Left colon (tissue), 2 donors: ENCODE measurements around the gene THAP4. TPM values are rescaled to one million over a fixed set of nuclear protein-coding genes. Genes with fewer than 3 reads are reported as not detected.

ENCODE experiments used
- ATAC-seq: fragments of 200-7000 bp; cut with Tn5 transposase; one replicate; pipeline ENCODE4 v1.9.1; 2020; ENCODE audit warnings: mild to moderate bottlenecking, moderate library complexity
- DNase-seq, 2 donors: peaks; one replicate each; pipeline ENCODE4 v3.0.0-alpha.2; 2020
- intact Hi-C, 2 donors: fragments of 100-400 bp; cut with DNase I in 1 of 2; cut with micrococcal nuclease in 1 of 2; formaldehyde crosslinking; loops; one replicate each; pipeline versions ENCODE4 v1.11.2 to v1.14.0; 2022; cut with DNase I, micrococcal nuclease
- long read RNA-seq: library from polyadenylated mRNA; unstranded; transcript quantifications from one replicate; pipeline ENCODE4 v2.0.0, GENCODE V29; 2021
- total RNA-seq, 2 donors: library from RNA; stranded (reverse); fragmentation: NEBNext Ultra II Directional; extraction: Animal tissue kit (Norgen Biotek cat#: 25700); gene quantifications; one replicate each; pipeline ENCODE4 v1.2.1, GENCODE V29; 2021
- donor health status: DM: no; HTN: no; CAD: no.
- donor health status: DM: yes; HTN: yes; CAD: no.

The THAP4 gene, protein sequence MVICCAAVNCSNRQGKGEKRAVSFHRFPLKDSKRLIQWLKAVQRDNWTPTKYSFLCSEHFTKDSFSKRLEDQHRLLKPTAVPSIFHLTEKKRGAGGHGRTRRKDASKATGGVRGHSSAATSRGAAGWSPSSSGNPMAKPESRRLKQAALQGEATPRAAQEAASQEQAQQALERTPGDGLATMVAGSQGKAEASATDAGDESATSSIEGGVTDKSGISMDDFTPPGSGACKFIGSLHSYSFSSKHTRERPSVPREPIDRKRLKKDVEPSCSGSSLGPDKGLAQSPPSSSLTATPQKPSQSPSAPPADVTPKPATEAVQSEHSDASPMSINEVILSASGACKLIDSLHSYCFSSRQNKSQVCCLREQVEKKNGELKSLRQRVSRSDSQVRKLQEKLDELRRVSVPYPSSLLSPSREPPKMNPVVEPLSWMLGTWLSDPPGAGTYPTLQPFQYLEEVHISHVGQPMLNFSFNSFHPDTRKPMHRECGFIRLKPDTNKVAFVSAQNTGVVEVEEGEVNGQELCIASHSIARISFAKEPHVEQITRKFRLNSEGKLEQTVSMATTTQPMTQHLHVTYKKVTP
- 10 to 100 TPM; 86.0 to 86.7 TPM for total RNA-seq
- long read RNA-seq, transcript THAP4-204 (6 exons, 2,367 nt): major isoform, 74 of 114 reads
- long read RNA-seq, transcript THAP4-202 (5 exons, 785 nt): minor isoform, 6 of 114 reads
- long read RNA-seq, partial matches to known transcripts: 27 of 114 reads
- long read RNA-seq, other reads (novel, unspliced or antisense): 7 of 114 reads

DNA sequence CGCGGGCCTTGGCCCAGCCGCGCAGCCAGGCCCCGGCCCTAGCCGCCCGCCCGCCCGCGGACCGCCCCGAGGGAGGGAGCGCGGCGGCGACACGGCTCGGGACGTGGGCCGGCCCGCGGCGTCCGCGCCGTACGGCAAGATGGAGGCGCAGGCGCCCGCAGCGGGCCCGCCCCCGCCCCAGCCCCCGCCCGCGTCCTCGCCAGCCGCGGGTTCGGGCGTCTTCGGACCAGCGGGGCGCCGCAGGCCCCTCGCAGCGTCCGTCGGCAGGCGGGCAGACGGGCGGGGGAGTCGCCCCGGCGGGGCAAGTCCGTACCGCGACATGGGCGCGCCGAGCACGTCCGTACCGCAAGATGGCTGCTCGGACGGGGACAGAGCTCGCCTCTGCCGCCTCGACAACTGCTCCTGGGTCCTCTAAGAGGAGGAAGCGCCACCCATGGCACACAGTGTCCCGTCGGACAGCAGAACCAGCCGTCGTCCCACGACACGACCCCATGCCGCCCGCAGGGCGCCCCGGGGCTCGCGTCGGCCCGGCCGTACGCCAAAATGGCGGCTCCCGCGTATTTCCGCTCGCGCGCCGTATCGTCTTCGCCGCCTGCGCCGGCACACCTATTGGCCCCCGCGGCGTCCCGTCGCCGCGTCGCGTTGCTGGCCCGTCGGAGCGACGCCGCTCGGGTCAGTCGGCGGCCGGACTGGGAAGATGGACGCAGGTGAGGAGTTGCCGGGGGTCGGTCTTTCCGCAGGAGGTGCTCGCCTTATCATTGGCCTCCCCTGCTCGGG, at the start of gene THAP4, which contains the start of gene ATG4B:
Gene THAP4, minus strand, starts transcription at position 141 of the 777 bp plus-strand sequence. CDS start 141 bp downstream, outside the sequence.
Gene ATG4B, plus strand, starts transcription at position 676 of the 777 bp plus-strand sequence. Its CDS starts 22 bp downstream, at position 698.
- intact Hi-C loops: no loop called here
- ATAC-seq (peak; percentile 84), DNase-seq (peak; percentile 82 to 90)

DNA sequence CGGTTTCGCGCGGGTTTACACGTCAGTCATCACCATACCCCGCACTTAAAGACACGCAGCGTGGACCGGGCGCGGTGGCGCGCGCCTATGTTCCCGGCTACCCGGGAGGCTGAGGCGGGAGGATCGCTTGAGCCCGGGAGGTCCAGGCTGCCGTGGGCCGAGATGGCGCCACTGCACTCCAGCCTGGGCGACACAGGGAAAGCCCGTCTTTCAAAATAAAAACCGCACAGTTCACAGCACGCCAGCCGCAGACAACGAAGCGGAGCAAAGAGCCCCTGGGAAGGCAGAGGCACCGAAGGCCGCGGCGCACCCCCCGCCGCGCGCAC, 49.3 kb upstream of the THAP4 start:
- intact Hi-C loops: no loop called here
- DNase-seq: no peak
- peak; percentile 13 for ATAC-seq

DNA sequence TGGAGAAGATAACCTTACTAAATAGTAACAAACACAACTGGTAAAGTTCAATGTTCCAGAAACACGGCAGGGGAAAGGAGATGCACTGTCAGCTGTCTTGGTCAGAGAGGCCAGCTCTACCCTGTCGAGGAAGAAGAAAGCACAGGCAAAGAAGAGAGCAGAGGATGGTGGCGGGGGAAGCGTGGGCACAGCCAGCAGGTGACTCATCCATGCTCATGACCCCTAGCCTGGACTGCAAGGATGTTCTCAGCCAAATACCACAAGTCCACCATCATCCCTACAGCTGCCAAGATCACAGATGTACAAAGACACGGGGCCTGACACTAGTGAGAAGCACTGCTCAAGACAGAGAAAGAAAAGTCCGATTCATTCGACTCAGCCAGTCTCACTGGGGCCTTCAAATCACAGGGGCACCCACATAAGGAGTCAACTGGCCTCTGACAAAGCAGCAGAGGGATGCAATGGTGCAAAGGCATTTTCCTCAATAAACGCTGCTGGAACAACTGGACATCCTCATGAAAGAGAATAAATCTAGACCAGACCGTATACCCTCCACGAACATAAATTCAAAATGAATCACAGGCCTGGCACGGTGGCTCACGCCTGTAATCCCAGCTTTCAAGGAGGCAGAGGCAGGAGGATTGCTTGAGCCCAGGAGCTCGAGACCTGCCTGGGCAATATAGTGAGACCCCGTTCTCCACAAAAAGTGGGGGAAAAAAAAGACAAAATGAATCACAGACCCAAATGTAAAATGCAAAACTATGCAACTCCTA, 44.1 kb upstream of the THAP4 start:
- ATAC-seq: no peak
- intact Hi-C loops: no loop called here
- no peak for DNase-seq

DNA sequence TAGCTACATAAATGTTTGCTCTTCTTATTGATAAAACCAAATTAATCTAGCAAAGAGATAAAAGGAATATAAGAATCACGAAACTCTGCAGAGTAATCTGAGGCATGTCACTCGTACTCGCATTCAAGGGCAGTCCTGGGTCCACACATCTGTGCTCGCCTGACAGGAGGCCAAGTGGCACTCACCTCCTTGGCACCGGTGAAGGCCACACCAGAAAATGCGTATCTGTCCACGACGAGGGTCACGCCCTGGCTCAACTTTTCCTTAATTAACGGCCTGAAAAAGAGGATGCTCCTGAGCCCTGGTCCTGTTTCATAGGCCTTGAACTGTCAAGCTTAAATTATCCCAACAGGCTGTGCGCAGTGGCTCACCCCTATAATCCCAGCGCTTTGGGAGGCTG, 43.1 kb upstream of the THAP4 start:
- no peak for ATAC-seq
- DNase-seq: no peak
- intact Hi-C loops: no loop called here

DNA sequence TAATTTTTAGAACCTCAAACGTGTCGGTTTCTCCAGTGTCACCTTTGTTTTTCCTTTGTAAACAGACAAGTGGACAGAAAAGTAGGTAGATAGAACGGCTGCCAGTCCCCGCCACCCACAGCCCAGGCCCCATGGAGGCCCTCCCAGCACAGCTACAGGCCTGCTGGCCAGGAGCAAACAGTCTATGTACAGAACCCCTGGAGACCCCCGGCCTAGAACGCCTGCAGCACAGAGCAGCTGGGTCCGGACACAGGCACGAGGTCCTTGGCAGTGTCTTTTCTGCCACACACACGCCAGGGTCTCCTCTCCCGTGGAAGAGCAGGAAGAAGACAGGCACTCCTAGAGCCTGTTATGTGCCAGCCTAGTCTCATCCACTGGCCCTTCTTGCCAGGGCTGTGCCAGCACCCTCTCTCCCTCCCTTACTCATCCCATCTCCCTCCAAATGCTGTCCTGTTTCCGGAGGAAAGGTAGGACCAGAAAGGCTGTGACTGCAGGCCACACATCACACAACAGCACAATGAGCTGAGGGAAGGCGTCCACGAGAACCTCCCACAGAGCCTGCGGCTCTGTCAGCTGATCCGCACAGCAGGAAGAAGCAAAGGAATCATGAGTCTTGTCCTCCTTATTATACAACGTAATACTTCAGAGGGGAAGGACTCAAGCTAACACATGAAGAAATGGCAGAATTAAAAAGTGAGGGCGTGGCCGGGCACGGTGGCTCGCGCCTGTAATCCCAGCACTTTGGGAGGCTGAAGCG, 42.0 kb upstream of the THAP4 start:
- ATAC-seq (no peak), DNase-seq (no peak)
- intact Hi-C loops: no loop called here

DNA sequence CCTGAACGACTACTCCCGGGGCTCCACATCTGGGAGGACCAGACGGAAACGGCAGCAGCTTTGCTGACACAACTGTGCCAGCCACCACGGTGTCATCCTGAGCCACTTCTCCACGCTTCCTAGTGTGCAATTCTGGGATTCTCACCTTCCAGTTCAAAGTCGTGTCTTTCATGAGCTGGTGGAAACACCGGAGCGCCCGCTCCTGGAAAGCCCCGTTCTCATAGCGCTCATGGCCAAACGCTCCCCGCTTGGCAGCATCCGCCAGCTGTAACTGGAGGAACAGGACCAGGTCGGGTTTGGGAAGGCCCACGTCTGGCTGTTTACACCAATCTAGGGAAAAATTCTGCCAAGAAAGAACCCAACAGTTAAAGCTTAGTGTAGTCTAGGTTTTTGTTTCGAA, 41.3 kb upstream of the THAP4 start:
- no peak for DNase-seq
- intact Hi-C loops: no loop called here
- ATAC-seq: no peak

DNA sequence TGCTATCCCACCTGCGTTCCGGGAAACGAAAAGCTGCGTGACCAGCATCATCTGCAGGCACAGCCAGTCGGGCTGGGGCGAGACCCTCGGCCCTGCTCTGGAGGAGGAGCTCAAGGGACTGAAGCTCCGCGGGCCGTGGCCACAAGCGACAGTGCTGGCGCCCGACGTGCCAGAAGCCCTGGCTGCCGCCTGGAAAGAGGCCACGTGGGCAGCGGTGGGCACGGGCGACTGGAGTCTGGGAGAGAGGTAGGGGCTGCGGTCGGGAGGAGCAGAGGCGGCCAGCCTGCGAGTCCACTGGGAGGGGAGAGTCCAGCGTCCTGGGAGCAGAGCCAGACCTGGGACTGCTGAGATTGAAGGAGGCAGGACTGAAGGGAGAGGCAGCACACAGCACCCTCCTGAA, 40.4 kb upstream of the THAP4 start:
- intact Hi-C loops: no loop called here
- ATAC-seq (no peak), DNase-seq (no peak)

DNA sequence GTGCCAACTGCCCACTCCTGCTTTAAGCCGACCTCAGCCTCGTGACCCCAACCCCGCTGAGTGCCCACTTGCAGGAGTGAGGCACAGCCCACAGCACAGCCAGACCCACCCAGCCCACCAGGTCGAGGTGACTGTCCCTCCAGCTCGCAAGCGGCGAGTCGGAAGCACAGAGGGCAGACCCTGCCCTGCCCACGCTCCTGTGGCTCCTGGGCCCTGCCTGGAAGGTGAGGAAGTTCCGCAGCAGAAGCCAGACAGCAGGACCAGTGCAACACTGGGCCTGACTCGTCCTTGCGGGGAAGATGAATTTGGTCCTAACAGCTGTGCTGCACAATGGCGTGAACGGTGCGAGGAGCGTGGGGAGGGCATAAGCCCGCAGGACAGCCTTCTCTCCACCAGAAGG, 39.7 kb upstream of the THAP4 start:
- peak; percentile 4 for ATAC-seq
- intact Hi-C loops: no loop called here
- no peak for DNase-seq

DNA sequence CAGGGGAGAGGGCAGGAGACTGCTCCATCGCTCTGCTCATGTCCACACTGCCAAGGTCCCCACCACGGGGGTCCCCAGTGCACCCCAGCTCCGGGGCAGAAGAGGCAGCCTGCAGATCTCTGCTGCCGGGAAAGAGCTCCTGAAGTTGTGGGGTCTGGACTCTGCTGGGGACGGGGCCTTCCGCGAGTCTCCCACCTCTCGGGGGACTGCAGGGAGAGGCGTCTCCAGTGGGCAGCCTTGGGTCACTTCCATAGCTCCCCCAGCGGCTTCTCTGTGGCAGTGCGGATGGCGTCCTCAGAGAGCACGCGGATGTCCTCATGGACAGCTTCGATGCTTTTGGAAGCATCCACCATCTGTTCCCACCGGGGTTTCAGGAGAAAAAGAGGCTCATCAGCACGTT, 38.9 kb upstream of the THAP4 start:
- DNase-seq (no peak), ATAC-seq (no peak)
- intact Hi-C loops: no loop called here

DNA sequence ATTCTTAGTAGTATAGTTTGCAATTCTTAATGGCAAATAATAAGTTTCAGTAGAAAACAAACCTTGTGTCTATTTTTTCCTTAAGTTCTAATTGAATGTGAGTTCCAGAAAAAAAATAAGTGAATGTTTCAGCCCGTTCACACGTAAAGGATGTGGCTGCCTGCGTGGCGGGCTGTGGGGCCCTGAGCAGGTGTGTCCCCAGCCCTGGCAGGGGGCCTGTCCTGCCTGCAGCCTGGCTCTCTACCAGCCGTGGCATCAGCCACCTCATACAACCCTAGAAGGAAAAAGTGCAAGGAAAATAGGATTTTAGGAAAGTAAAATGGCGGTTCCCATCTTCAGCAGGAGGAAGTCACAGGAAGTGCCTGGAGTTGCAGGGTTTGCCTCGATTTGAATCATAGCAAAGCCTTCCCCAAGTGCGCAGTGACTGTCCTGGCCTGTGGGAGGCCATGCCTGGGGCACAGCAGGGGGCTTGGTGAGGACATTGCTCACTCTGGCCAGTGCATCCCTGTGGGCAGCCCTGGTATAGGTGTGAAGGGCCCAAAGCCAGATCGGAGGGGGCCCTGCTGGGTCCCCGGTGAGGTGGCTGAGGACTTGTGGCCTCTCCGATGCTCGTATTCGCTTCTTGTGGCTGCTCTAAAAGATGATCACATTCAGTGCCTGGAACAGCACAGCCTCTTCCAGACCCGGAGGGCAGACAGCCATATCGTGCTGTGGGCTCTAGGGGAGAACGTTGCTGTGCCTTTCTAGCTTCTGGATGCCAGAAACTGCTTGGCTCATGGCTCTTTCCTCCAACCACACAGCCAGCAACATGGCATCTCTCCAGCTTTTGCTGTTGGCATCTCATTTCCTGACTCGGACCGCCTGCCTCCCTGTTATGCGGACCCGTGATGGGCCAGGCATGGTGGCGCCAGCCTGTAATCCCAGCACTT, 37.1 kb upstream of the THAP4 start:
- ATAC-seq: no peak
- no peak for DNase-seq
- intact Hi-C loops: no loop called here

DNA sequence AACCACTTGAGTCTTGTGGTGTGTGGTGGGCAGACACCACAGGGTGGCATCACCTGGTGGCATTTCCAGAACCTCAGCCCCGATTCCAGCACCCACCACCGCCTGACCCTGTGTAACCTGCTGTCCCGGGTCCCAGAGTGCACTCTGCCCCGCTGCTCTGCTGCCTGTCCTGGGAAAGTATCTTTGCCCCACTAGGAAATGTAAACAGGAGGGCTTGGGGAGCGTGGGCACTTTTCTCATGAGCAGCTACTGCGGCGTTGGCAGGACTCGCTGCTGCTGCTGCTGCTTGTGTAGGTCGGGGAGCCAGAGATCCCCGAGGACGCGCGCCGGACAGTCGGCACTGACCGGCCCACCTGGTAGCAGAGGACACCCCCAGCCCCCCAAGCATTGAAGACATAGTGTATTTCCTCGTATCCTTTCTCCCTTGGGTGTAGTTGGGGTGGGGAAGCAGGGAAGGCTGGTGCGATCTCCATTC, 36.3 kb upstream of the THAP4 start:
- no peak for DNase-seq
- intact Hi-C loops: no loop called here
- no peak for ATAC-seq

DNA sequence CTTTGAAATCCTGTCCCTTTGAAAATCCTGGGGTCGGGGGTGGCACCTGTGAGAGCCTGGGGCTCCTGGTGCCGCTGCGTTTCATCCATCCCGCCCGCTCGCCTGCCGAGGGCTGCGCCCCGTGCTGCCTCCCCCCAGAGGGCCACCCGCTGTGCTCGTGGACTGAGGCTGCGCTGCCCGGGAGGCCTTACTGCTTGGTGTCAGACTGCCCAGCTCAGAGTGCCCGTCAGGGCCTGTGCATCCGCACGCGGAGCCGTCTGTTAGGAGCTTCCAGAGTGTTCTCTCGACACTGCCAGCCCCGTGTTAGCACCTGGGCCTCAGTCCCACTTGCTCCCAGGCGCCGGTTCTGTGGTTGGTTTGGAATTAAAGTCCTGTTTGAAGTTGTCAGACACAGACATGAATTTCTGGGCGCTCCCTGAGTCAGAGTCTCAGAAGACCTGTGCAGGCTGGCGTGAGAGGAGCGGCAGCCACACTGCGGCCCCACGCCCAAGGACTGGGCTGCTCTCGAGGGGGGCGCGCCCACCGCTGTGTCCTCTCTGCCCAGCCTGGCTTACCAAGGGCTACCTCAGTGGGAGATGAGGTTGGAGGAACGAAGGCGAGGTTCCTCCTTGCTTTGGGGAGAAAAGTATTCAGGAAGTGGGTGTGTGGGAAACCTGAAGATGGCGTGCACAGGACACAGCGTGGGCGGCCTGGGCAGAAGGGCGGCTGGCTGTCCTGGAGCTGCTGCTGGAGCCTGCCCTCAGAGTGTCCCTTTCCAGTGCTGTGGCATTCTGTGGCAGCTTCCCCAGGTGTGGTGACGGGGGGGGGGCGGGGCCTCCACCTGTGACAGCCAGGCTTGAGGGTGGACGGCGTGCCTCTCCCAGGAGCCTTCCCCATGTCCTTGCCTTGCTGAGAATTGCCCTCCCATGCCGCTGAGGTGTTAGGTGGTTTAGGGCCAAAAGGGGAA, 35.6 kb upstream of the THAP4 start:
- intact Hi-C loops: no loop called here
- DNase-seq (no peak), ATAC-seq (no peak)

DNA sequence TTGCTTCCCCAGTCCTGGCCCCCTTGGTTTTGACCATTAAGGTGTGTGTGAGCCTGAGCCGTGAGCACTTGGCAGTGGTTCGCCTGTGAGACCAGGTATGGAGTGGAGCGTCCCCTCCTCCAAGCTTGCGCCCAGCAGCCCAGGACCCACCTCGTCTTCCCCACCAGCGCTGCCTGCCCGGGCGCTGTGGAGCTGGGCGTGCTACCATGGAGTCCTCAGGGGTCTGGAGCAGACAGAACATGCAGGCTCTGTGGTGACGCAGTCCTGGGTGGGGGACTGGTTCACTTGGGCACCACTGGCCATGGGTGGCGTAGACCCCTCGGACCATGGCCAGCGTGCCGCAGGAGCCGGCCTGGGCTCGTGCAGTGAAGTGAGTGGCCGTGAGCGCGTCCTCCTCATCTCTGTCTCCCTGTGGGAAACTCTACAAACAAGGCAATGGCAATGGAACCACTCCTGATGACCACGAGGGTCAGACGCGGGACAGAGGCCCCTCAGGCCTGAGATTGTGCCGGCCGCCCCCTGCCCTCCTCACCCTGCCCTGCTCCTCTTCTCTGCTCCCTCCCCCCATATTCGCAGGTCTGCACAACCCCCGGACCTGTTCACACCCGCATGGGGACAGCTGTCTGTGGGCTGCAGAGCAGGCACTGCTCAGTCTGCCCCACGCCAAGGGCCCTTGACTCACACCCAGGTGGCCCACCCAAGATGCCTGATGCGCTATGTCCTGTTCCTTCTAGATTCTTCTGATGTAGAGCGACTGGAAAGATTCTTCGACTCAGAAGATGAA, 34.7 kb upstream of the THAP4 start:
- ATAC-seq: no peak
- intact Hi-C loops: no loop called here
- DNase-seq: no peak

DNA sequence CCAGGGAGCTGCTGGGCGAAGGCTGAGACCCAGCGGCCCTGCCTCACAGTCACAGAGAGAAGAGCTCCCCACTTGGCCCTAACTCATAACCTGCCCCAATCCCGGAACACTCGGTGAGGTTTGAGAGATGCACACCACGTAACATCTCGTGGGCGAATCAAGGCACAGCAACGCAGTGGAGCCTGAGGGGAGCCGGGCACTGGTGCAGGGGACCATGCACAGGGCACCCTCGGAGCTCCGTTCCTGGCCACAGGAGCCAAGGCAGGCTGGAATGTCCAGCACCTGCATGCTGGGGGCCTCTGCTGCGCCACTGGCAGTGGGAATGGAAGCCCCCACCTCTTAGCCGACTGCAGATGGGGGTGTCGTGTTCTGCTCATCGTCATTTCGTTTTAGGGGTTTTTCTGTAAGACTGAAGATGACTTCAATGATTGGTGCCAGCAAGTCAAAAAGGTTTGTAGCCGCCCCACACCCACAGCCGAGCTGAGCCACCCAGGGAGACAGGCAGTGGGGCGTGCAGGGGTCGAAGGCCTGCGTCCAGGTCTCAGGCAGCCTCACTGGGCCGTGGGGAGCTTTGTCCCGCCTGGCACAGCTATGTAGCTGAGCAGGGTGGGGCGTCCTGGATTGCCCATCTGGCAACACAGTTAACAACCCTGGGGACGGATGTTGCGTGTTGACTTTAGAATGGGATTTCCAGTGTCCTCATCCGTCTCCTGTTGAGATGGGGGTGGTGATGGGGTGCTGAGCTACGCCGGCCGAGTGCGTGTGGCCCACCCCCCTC, 33.6 kb upstream of the THAP4 start:
- ATAC-seq: peak; percentile 64
- DNase-seq: peak in 1 of 2 donors; percentile 27
- intact Hi-C loops: no loop called here
